HL-60 (cell line): ENCODE results near the gene LDLRAD3.
A peak's percentile ranks its signal among the peaks of the same experiment; 100 is the strongest.

Source experiments
- DNase-seq, 2 experiments: peaks; one replicate each; pipeline ENCODE4 v3.0.0-alpha.2; 2010 to 2020; ENCODE audit warnings: low read depth in 1 of 2, low spot score in 1 of 2
- H3K27ac ChIP-seq: fragments of 250-450 bp; sonication (Bioruptor Pico); replicated peaks from 2 replicates; pipeline ENCODE4 v1.5.1; 2020; ENCODE audit warnings: mild to moderate bottlenecking, moderate library complexity
- H3K27me3 ChIP-seq: fragments of 250-450 bp; sonication (Bioruptor Pico); 2 replicates; pipeline ENCODE4 v1.5.1; 2021; ENCODE audit warnings: mild to moderate bottlenecking, moderate library complexity; ENCODE audit not compliant: insufficient read depth, poor library complexity, severe bottlenecking
- H3K4me3 ChIP-seq: replicated peaks from 2 replicates; pipeline ENCODE4 v1.5.1; 2011; ENCODE audit warnings: mild to moderate bottlenecking, control low read depth, low read length; ENCODE audit not compliant: insufficient read depth
- GABPA ChIP-seq: IDR thresholded peaks from 2 replicates; pipeline ENCODE4 v1.6.1; 2012; ENCODE audit warnings: low read depth
- POLR2AphosphoS5 ChIP-seq: IDR thresholded peaks from 2 replicates; pipeline ENCODE4 v1.6.1; 2012; ENCODE audit warnings: low read depth
- SPI1 ChIP-seq: IDR thresholded peaks from 2 replicates; pipeline ENCODE4 v1.6.1; 2012; ENCODE audit warnings: low read depth, mild to moderate bottlenecking, borderline replicate concordance
- TF ChIP-seq, protein P1 (sequence below): IDR thresholded peaks from one replicate; pipeline ENCODE4 v1.5.1; 2011; ENCODE audit warnings: low read length, control low read depth, inconsistent platforms; ENCODE audit not compliant: insufficient read depth
- TF ChIP-seq, protein P2 (sequence below): IDR thresholded peaks from 2 replicates; pipeline ENCODE4 v1.6.1; 2012; ENCODE audit warnings: low read depth; ENCODE audit not compliant: insufficient replicate concordance

Gene LDLRAD3

DNA sequence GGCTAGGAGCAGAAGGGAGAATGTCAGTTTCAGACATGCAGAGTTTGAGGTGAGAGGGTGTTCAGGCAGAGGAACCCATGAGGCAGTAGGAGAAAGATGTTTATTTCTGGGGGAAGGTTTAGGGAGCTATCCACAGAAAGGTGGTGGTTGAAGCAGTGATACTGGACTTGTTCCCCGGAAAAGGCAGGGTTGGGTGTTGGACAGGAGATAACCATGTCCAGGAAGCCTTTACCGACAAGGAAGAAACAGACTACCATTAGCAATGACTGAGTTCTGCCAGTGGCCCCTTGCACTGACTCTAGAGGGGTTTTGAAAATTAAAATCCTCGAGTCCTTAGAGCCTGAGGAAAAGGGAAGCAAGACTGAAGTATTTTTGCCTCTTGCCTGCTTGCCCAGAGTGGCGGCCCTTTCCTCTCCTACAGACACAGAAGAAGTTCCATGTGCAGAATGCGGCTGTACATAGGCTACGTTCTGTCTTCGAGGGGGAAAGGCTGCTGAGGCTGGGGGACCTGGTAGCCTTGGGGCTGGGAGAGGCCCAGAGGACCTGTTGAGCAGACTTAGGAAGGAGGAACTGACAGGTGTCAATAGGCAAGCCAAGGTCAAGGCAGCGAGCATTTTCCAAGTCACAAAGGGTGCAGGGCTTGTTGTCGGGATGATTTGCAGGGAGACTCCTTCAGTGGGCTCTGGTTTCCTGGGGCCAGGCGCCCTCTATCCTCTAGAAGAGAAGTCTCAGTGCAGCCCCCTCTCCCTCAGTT, 146.7 kb downstream of the LDLRAD3 start:
- DNase-seq: peak in 1 of 2 experiments; percentile 43
- TF ChIP-seq, protein P1, sequence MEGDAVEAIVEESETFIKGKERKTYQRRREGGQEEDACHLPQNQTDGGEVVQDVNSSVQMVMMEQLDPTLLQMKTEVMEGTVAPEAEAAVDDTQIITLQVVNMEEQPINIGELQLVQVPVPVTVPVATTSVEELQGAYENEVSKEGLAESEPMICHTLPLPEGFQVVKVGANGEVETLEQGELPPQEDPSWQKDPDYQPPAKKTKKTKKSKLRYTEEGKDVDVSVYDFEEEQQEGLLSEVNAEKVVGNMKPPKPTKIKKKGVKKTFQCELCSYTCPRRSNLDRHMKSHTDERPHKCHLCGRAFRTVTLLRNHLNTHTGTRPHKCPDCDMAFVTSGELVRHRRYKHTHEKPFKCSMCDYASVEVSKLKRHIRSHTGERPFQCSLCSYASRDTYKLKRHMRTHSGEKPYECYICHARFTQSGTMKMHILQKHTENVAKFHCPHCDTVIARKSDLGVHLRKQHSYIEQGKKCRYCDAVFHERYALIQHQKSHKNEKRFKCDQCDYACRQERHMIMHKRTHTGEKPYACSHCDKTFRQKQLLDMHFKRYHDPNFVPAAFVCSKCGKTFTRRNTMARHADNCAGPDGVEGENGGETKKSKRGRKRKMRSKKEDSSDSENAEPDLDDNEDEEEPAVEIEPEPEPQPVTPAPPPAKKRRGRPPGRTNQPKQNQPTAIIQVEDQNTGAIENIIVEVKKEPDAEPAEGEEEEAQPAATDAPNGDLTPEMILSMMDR: no peak
- TF ChIP-seq, protein P2, sequence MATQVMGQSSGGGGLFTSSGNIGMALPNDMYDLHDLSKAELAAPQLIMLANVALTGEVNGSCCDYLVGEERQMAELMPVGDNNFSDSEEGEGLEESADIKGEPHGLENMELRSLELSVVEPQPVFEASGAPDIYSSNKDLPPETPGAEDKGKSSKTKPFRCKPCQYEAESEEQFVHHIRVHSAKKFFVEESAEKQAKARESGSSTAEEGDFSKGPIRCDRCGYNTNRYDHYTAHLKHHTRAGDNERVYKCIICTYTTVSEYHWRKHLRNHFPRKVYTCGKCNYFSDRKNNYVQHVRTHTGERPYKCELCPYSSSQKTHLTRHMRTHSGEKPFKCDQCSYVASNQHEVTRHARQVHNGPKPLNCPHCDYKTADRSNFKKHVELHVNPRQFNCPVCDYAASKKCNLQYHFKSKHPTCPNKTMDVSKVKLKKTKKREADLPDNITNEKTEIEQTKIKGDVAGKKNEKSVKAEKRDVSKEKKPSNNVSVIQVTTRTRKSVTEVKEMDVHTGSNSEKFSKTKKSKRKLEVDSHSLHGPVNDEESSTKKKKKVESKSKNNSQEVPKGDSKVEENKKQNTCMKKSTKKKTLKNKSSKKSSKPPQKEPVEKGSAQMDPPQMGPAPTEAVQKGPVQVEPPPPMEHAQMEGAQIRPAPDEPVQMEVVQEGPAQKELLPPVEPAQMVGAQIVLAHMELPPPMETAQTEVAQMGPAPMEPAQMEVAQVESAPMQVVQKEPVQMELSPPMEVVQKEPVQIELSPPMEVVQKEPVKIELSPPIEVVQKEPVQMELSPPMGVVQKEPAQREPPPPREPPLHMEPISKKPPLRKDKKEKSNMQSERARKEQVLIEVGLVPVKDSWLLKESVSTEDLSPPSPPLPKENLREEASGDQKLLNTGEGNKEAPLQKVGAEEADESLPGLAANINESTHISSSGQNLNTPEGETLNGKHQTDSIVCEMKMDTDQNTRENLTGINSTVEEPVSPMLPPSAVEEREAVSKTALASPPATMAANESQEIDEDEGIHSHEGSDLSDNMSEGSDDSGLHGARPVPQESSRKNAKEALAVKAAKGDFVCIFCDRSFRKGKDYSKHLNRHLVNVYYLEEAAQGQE: no peak
- no peak for TF ChIP-seq GABPA
- TF ChIP-seq SPI1: no peak
- TF ChIP-seq POLR2AphosphoS5: no peak
- Histone ChIP-seq H3K4me3 (no peak overlapping the region), H3K27me3 (no peaks in the 10 kb centered on the region), H3K27ac (peak overlapping the region; percentile 48)

DNA sequence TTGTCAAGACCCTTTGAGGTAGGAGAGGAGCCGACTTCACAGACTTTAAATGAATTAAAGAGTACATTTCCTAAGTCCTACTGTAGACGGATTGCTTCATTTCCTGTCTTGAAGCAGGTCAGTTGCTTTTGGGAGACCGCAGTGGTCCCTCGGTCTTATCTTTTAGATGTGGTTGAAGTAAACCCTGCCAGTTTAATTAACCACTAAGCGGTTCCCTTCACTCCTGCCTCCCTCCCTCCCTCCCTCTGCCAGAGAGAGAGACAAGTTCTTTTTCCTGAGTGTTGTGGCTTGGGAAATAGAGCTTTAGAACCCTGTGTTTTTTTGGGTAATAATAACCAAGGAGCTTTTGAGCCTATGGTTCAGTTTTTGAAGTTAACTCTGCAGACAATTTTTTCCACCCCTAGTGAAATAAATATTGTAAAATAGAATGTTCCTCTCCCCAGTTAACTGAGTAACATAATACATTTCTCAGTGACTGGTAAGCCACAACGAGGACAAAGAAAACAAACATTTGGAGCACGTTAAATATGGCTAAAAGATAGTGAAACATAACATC, 147.5 kb downstream of the LDLRAD3 start:
- DNase-seq: peak; percentile 47 to 88
- peak overlapping the region; percentile 48 for H3K27ac ChIP-seq
- no peak overlapping the region for H3K4me3 ChIP-seq
- H3K27me3 ChIP-seq: no peaks in the 10 kb centered on the region
- TF ChIP-seq, protein P1: no peak
- peak; percentile 26; the same call in 1 of the 2 replicates for TF ChIP-seq GABPA
- TF ChIP-seq, protein P2: no peak
- TF ChIP-seq SPI1: no peak
- peak; percentile 81 for TF ChIP-seq POLR2AphosphoS5

DNA sequence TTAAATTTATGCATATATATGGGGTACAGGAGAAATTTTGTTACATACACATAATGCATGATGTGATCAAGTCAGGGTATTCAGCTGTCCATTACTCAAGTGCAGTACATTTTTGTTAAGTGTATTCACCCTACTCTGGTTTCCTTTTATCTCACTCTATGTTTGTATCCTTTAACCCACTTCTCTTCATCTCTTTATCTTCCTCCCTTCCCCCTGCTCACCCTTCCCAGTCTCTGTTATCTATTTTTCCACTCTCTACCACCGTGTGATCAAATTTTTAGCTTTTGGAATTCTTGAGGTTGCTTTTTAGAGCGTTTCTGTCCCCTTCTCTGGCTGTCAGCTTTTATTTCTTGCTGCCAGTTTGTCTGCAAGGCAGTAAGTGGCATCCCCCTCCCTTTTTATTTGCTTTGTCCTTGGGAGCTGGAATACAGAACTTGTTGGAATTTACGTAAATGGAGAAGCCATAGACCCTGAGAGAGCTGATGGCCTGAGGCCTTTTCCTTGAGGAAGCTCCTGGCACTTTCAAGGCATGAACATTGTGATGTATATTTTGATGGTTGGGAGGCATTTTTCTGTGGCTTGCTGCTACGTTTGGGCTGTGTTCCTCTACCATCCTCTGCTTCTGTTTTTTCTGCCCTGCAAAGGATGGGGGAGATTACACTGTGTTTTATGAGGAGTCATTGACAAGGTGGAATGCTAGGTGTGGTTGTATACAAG, 148.6 kb downstream of the LDLRAD3 start:
- no peaks in the 10 kb centered on the region for H3K27me3 ChIP-seq
- TF ChIP-seq SPI1 (no peak), GABPA (no peak), POLR2AphosphoS5 (no peak)
- TF ChIP-seq, protein P1: no peak
- TF ChIP-seq, protein P2: no peak
- no peak overlapping the region for H3K4me3 ChIP-seq
- no peak for DNase-seq
- no peak overlapping the region for H3K27ac ChIP-seq
